ENCODE data around the gene NFAM1. TPM values are rescaled to one million over a fixed set of nuclear protein-coding genes. Genes with fewer than 3 reads are reported as not detected.

NFAM1 gene
- total RNA-seq, 4 donors from 2014 or later, result 0.11 to 1.9 (median 0.99) TPM

DNA sequence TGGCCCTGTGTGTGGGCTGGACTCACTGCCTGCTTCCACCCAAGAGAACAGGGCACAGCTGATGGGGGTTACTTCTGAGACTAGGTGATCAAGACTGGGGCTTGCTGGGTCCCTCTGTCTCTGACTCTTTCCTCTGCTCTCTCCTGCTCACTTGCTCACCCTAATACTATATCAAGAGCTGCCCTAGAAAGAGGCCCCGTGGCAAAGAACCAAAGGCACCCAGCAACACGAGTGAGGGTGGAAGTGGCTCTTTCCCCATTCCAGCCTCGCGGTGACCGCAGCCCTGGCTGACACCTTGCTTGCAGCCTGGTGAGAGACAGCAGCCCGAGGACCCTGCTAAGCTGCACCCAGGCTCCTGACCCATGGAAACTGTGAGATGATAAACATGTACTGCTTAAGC is 20.7 kb upstream of the NFAM1 start:
- Histone ChIP-seq H3K9me3 (no peaks in the 10 kb centered on the region), H3K4me3 (no peak overlapping the region), H3K4me1 (no peaks in the 10 kb centered on the region), H3K36me3 (no peaks in the 10 kb centered on the region), H3K27me3 (peaks cover 0 to 46% (median 0%) of the 10 kb centered on the region in 4 donors), H3K27ac (no peak overlapping the region)
- TF ChIP-seq POLR2A (IDR thresholded peaks at IDR 0.05), result no peak
- intact Hi-C loops (cut with DNase I), result loop anchor here (10.0 kb wide), 1 partner anchor 498 kb away; the partner anchor contains the start of gene SMIM45
- WGBS, 2 donors, result 46 to 81% methylated on average over 2 to 5 of the region's 6 CpGs
- DNase-seq, result no peak

DNA sequence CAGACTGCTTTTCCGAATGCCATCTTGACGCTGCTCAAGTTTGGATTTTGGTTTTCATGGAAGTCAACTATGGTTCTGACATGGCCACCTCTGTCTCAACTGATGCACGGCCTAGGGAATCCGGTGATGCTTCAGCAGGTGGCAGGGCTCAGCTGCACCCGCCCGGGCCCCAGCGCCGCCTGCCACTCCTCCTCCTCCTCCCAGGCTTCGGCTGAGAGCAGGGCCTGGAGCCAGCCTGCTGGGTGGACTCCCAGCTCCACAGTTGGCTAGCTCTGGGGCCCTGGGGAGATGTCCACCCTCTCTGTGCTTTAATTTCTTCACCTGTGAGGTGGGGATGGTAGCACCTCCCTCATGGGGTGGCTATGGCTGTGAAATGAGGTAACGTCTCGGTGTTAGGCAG is 20.3 kb upstream of the NFAM1 start:
- Histone ChIP-seq H3K4me1 (no peaks in the 10 kb centered on the region), H3K36me3 (no peaks in the 10 kb centered on the region), H3K27ac (no peak overlapping the region), H3K9me3 (no peaks in the 10 kb centered on the region), H3K27me3 (peaks cover 0 to 42% (median 0%) of the 10 kb centered on the region in 4 donors), H3K4me3 (no peak overlapping the region)
- intact Hi-C loops (cut with DNase I), result loop anchor here (10.0 kb wide), 1 partner anchor 498 kb away; the partner anchor contains the start of gene SMIM45
- no peak for DNase-seq
- 78 to 100% methylated on average over 2 of the region's 11 CpGs for WGBS, 2 donors
- TF ChIP-seq, protein P1, sequence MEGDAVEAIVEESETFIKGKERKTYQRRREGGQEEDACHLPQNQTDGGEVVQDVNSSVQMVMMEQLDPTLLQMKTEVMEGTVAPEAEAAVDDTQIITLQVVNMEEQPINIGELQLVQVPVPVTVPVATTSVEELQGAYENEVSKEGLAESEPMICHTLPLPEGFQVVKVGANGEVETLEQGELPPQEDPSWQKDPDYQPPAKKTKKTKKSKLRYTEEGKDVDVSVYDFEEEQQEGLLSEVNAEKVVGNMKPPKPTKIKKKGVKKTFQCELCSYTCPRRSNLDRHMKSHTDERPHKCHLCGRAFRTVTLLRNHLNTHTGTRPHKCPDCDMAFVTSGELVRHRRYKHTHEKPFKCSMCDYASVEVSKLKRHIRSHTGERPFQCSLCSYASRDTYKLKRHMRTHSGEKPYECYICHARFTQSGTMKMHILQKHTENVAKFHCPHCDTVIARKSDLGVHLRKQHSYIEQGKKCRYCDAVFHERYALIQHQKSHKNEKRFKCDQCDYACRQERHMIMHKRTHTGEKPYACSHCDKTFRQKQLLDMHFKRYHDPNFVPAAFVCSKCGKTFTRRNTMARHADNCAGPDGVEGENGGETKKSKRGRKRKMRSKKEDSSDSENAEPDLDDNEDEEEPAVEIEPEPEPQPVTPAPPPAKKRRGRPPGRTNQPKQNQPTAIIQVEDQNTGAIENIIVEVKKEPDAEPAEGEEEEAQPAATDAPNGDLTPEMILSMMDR (IDR thresholded peaks at IDR 0.05), result no peak
- TF ChIP-seq POLR2A (IDR thresholded peaks at IDR 0.05), result no peak

- Histone ChIP-seq H3K27me3 (peaks cover 0 to 38% (median 0%) of the 10 kb centered on the region in 4 donors), H3K4me1 (no peaks in the 10 kb centered on the region), H3K9me3 (no peaks in the 10 kb centered on the region), H3K36me3 (no peaks in the 10 kb centered on the region), H3K4me3 (no peak overlapping the region), H3K27ac (no peak overlapping the region)
- TF ChIP-seq, protein P1 (IDR thresholded peaks at IDR 0.05), result no peak
- TF ChIP-seq POLR2A (IDR thresholded peaks at IDR 0.05), result no peak
- intact Hi-C loops (cut with DNase I), result loop anchor here (10.0 kb wide), 1 partner anchor 497 kb away; the partner anchor contains the start of gene SMIM45
- WGBS, 2 donors, result 77 to 82% methylated on average over 11 of the region's 11 CpGs
- no peak for DNase-seq
Observed at GRCh38 chr22:42451499-42452145, 19.4 kb upstream of the NFAM1 start.

GRCh38 chr22:42450862-42451261 is 18.7 kb upstream of the NFAM1 start:
- H3K27ac ChIP-seq, result no peak overlapping the region
- H3K36me3 ChIP-seq, result no peaks in the 10 kb centered on the region
- H3K27me3 ChIP-seq, result peaks cover 0 to 38% (median 0%) of the 10 kb centered on the region in 4 donors
- TF ChIP-seq, protein P1 (IDR thresholded peaks at IDR 0.05), result no peak
- no peak for TF ChIP-seq POLR2A (IDR thresholded peaks at IDR 0.05)
- no peaks in the 10 kb centered on the region for H3K9me3 ChIP-seq
- H3K4me3 ChIP-seq, result no peak overlapping the region
- 84 to 85% methylated on average over 6 of the region's 6 CpGs for WGBS, 2 donors
- DNase-seq, result no peak
- H3K4me1 ChIP-seq, result peaks cover 0 to under 1% (median 0%) of the 10 kb centered on the region in 3 donors
- intact Hi-C loops (cut with DNase I), result loop anchor here (10.0 kb wide), 1 partner anchor 496 kb away; the partner anchor contains the start of gene SMIM45

DNA sequence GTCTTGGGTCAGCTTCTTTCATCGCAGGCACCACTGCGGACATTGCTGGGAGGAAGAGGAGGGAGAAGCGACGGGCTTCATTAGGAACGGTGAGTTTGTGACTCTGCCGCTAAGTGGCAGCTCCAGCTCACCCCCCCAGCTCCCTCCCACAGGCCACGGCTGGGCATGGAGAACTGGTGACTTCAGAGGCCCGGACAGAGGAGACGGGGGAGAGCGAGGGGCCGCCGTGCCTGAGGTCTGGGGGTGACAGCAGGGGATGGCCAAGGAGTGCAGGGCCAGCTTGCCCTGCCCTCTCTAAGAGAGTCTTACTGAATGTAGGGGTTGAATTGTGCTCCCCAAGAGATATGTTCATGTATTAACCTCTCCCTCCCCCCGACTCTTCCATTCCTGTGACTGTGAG is 13.9 kb upstream of the NFAM1 start:
- no peak for DNase-seq
- Histone ChIP-seq H3K4me1 (peaks cover 10 to 31% (median 17%) of the 10 kb centered on the region in 3 donors), H3K9me3 (no peaks in the 10 kb centered on the region), H3K27me3 (peaks cover 0 to 6% (median 0%) of the 10 kb centered on the region in 4 donors), H3K27ac (no peak overlapping the region), H3K36me3 (no peaks in the 10 kb centered on the region), H3K4me3 (no peak overlapping the region)
- no peak for TF ChIP-seq POLR2A (IDR thresholded peaks at IDR 0.05)
- TF ChIP-seq, protein P1 (IDR thresholded peaks at IDR 0.05), result no peak
- intact Hi-C loops (cut with DNase I), result no loop called here
- 92 to 100% methylated on average over 1 to 12 of the region's 13 CpGs for WGBS, 2 donors
